ENCODE data around the gene NUMB.
A peak's percentile ranks its signal among the peaks of the same experiment; 100 is the strongest.

The NUMB gene

GRCh38 chr14:73261520-73262426 is 196.6 kb downstream of the NUMB start:
- DNase-seq: no peak

- DNase-seq: peak in 2 of 56 donors; percentile 9 to 11
These were observed 197.3 kb downstream of the NUMB start for GRCh38 chr14:73261075-73261474.

DNA sequence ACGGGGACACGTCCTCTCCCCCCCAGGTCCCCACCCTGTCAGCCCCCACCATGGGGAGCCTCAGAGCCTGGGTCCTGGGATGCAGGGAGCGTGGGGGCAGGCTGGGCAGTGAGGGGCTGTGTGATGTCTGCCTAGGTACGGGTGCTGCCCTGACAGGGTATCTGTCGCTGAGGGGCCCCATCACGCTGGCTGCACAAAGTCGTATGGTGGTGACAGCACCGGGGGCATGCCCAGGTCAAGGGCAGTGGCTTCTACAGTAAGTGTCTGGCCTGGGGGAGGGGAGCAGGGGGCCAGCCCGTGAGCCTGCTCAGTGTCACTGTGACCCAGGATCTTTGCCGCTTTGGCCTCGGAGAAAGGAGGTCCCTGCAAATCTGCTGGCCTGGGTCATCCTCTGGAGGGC is 197.8 kb downstream of the NUMB start:
- DNase-seq: no peak

DNA sequence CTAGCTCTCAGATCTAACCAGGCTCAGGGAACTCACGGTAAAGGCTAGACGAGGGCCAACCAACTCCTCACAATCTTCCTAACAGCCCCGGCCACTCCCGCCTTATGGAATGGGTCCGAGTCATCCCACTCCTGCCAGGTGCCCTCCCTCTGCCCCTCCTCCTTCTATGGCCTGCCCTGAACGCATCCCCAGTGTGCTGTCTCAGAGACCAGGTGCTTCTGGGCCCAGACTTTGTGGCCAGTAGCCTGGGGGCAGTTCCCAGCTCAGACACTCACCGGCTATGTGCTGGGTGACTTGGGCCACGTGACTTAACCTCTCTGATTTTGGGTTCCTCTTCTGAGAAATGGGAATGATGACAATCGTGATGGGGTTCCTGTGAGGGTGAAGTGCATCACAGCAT is 198.5 kb downstream of the NUMB start:
- DNase-seq: no peak

GRCh38 chr14:73258845-73259611 is 199.3 kb downstream of the NUMB start:
- DNase-seq: no peak

DNA sequence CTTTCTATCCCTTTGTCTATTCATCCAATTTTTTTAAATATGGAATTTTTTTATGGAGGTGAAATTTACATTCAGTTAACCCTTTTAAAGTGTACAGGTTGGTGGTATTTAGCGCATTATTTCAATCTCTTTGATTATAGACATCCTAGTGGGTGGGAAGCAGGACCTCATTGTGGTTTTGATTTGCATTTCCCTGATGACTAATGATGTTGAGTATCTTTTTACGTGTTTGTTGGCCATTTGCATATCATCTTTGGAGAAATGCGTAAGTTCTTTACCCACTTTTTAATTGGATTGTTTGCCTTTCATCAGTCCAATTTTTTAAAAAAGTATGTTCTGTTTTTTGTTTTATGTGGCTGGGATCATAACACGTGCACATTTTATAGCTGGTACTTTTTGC is 200.3 kb downstream of the NUMB start:
- no peak for DNase-seq

GRCh38 chr14:73255693-73256225 is 202.6 kb downstream of the NUMB start:
- DNase-seq: no peak

- DNase-seq: no peak
These were observed 203.3 kb downstream of the NUMB start for GRCh38 chr14:73255005-73255400.

GRCh38 chr14:73254247-73255004 is 203.9 kb downstream of the NUMB start:
- no peak for DNase-seq

GRCh38 chr14:73253721-73254120 is 204.6 kb downstream of the NUMB start:
- DNase-seq: no peak

DNA sequence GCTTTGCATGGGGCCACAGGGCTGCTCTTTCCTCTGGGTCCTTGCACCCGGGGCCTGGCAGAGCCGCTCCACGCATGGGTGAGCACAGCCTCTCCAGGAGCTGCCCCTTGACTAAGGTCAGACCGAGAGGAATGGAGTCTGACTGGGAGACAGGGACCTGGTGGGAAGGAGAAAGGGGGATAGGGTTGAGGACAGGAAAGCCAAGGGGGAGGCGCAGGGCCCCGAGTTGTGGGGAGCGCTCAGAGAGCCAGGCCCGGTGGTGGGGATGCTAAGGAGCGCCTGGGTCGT is 205.1 kb downstream of the NUMB start:
- DNase-seq: no peak

- DNase-seq: no peak
These were observed 205.6 kb downstream of the NUMB start for GRCh38 chr14:73252491-73253322.

- no peak for DNase-seq
These were observed 206.7 kb downstream of the NUMB start for GRCh38 chr14:73251516-73252215.

DNA sequence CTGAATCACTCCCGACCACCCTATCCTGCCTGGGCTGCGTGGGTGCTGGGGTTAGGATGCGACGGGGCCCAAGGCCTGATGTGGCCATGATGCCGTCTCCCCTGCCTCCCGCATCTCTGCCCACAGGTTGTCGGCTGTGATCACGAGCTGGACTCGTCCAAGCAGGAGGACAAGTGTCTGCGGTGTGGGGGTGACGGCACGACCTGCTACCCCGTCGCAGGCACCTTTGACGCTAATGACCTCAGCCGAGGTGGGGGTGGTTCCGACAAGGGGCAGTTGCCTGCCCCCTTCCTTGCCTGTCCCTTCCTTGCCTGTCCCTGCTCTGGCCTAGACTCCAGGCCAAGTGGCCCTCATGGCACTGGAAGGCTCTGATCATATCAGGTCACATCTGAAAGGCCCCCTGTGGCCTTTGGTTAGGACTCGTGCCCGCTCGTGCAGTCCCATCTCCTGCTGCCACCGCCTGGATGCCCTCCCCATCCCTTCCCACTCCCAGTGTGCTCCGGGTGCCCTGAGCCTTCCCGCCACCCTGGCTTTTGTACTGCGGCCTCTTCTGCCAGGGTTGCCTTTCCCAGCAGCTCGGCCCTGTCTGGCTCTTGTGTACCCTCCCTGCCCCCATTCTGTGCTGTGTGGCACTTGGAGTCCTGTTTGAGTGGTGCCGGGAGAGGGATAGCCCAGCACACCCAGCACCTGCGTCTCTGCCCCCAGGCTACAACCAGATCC is 207.4 kb downstream of the NUMB start:
- no peak for DNase-seq

DNA sequence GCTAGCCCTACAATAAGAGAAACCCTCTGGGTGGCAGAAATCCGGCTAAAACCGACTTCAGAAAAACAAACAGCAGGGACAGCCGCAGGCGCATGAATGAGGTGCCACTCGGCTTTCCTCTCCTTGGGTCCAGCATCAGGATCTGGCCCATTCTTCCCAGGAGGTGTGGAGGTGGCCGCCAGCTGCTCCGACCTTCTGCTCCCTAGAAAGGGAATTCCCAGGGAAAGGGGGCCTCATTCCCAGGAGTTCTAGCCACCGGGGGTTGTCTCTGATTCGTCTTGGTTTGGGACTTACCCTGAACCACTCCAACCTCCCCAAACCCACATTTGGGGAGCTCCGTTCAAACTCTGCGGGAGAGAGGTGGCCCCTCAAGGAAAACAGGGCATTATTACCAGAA is 208.0 kb downstream of the NUMB start:
- no peak for DNase-seq

DNA sequence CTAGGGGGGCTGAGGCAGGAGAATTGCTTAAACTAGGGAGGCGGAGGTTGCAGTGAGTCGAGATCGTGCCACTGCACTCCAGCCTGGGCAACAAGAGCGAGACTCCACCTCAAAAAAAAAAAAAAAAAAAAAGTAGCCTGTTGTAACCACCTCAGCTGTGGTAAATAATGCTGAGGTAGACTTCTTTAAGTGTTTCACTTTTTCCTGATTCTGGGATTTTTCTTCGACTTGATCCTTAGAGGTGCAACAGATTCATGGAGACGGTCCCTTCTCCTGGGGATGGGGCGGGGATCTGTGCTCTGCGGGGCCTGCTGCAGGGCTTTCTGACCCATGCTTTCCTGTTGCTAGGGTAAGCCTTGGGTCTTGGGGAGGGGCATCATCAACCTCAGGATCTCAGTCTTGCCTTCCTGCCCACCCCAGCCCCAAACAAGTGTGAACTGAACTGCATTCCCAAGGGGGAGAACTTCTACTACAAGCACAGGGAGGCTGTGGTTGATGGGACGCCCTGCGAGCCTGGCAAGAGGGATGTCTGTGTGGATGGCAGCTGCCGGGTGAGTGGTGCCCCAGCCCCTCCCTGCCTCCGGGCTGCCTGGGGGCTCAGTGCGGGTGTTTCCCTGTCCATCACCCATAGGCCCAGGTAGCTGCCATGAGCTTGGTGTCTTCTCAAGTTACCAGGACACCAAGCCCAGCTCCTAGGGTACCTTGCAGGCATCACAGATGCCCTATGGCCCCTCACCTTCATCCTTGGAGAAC is 208.6 kb downstream of the NUMB start:
- no peak for DNase-seq

DNA sequence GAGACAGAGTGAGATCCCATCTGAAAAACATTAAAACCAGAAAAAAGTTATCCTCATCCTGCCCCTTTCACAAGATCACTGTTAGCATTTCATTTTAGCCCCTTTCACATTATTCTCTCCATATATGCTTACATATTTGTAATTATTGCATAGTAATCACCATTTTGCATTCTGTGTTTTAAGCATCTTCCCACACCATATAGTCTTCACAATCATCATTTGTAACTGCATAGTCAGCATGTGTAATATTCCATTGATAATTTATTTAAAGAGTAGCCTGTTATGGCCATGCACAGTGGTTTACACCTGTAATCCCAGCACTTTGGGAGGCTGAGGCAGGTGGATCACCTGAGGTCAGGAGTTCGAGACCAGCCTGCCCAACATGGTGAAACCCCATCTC is 209.2 kb downstream of the NUMB start:
- no peak for DNase-seq

- no peak for DNase-seq
These were observed 210.1 kb downstream of the NUMB start for GRCh38 chr14:73248108-73248868.
